Transverse colon (tissue), 4 donors: ENCODE data around the gene SELENOM. TPM values are rescaled to one million over a fixed set of nuclear protein-coding genes. Genes with fewer than 3 reads are reported as not detected.
A peak's percentile ranks its signal among the peaks of the same experiment; 100 is the strongest.

Experiments
- DNase-seq: peaks from one replicate; pipeline ENCODE4 v3.0.0-alpha.2; 2019
- H3K27ac ChIP-seq, 4 donors: fragments of 200-600 bp; sonication (generic); 2 replicates each; pipeline ENCODE4 v1.5.1; 2016 to 2018; ENCODE audit warnings: inconsistent platforms in 4 of 4
- H3K27me3 ChIP-seq: fragments of 200-600 bp; sonication (generic); 2 replicates; pipeline ENCODE4 v1.5.1; 2017; ENCODE audit warnings: inconsistent platforms
- H3K36me3 ChIP-seq, 4 donors: fragments of 200-600 bp; sonication (generic); 2 replicates each; pipeline ENCODE4 v1.5.1; 2017 to 2019; ENCODE audit warnings: inconsistent platforms in 4 of 4
- H3K4me1 ChIP-seq, 4 donors: fragments of 200-600 bp; sonication (generic); 2 replicates each; pipeline ENCODE4 v1.5.1; 2017 to 2020; ENCODE audit warnings: inconsistent platforms in 4 of 4
- H3K4me3 ChIP-seq, 4 donors: fragments of 200-600 bp; sonication (generic); 1 replicate in 1 of 4; 2 replicates in 3 of 4; pipeline versions ENCODE4 v1.5.1 to v1.6.1; 2017 to 2019; ENCODE audit warnings: inconsistent platforms in 4 of 4
- H3K9me3 ChIP-seq, 2 donors: fragments of 200-600 bp; sonication (generic); 2 replicates each; pipeline ENCODE4 v1.5.1; 2017 to 2019; ENCODE audit warnings: inconsistent platforms in 2 of 2
- CTCF ChIP-seq, 5 experiments: fragments of 200-600 bp in 3 of 5; fragments of 450-650 bp in 2 of 5; sonication (generic) in 3 of 5; IDR thresholded peaks; 1 replicate in 2 of 5; 2 replicates in 3 of 5; pipeline ENCODE4 v1.5.1; 2016 to 2017; ENCODE audit warnings: antibody characterized with exemption in 5 of 5, inconsistent platforms in 3 of 5, mild to moderate bottlenecking in 2 of 5, moderate library complexity in 1 of 5
- EP300 ChIP-seq: sonication (generic); formaldehyde crosslinking; IDR thresholded peaks from one replicate; pipeline ENCODE4 v1.6.1; 2017; ENCODE audit warnings: antibody characterized with exemption, low read depth
- POLR2A ChIP-seq: fragments of 450-650 bp; IDR thresholded peaks from one replicate; pipeline ENCODE4 v1.6.1; 2016; ENCODE audit warnings: antibody characterized with exemption, mild to moderate bottlenecking, moderate library complexity
- POLR2AphosphoS5 ChIP-seq, 3 donors: sonication (generic); formaldehyde crosslinking; IDR thresholded peaks; one replicate each; pipeline ENCODE4 v1.6.1; 2016; ENCODE audit warnings: antibody characterized with exemption in 3 of 3
- WGBS, 2 donors: methylation state at CpG; one replicate each; pipeline ENCODE4 v1.1.5; 2018; ENCODE audit warnings: low coverage in 1 of 2; 5-methylcytosine and 5-hydroxymethylcytosine counted together
- in situ Hi-C, 4 donors: fragments of 200-750 bp; cut with MboI; loops; one replicate each; pipeline versions ENCODE4 v1.15.0 to v1.15.1; 2017; ENCODE audit warnings: low sequenced_read_pairs in 3 of 4, low pct_ligation_motif_present in 1 of 4, low pct_unique_long_range_greater_than_20kb in 1 of 4
- intact Hi-C: fragments of 100-400 bp; cut with DNase I; formaldehyde crosslinking; loops from one replicate; pipeline ENCODE4 v1.15.1; 2023; ENCODE audit warnings: low total_unique reads
- total RNA-seq, 4 donors: library from RNA; depleted of rRNA; stranded (reverse); fragments of >200 nt; gene quantifications; one replicate each; pipeline ENCODE4 v1.1.0, GENCODE V29; 2016

SELENOM gene
- total RNA-seq, 4 donors from 2014 or later = 247 to 334 (median 315) TPM

- DNase-seq = peak; percentile 71
- in situ Hi-C loops = loop anchor here (5.0 to 10.0 kb wide), 2 partner anchors 116 to 139 kb away; partner anchors contain the start of genes MORC2 (in 1 of the 4) and TUG1 (in 1 of the 4)
- H3K27me3 ChIP-seq = no peaks in the 10 kb centered on the region
- intact Hi-C loops = no loop called here
- peak overlapping the region in 2 of 4 donors; percentile 69 to 71 for H3K4me3 ChIP-seq
- H3K36me3 ChIP-seq = no peaks in the 10 kb centered on the region
- no peaks in the 10 kb centered on the region for H3K9me3 ChIP-seq
- H3K27ac ChIP-seq = peak overlapping the region; percentile 90 to 97 (median 96)
- peaks cover 31 to 82% (median 61%) of the 10 kb centered on the region in 4 donors for H3K4me1 ChIP-seq
- TF ChIP-seq POLR2AphosphoS5 (IDR thresholded peaks at IDR 0.05) (peak in 2 of 3 donors; percentile 6 to 44), EP300 (no peak), POLR2A (peak; percentile 34)
- 43% methylated on average over 3 of the region's 3 CpGs; no CpG with 5 or more reads in 1 of the 2 donors for WGBS, 2 donors
These were observed 24.0 kb downstream of the SELENOM start for GRCh38 chr22:31083377-31083768.

DNA sequence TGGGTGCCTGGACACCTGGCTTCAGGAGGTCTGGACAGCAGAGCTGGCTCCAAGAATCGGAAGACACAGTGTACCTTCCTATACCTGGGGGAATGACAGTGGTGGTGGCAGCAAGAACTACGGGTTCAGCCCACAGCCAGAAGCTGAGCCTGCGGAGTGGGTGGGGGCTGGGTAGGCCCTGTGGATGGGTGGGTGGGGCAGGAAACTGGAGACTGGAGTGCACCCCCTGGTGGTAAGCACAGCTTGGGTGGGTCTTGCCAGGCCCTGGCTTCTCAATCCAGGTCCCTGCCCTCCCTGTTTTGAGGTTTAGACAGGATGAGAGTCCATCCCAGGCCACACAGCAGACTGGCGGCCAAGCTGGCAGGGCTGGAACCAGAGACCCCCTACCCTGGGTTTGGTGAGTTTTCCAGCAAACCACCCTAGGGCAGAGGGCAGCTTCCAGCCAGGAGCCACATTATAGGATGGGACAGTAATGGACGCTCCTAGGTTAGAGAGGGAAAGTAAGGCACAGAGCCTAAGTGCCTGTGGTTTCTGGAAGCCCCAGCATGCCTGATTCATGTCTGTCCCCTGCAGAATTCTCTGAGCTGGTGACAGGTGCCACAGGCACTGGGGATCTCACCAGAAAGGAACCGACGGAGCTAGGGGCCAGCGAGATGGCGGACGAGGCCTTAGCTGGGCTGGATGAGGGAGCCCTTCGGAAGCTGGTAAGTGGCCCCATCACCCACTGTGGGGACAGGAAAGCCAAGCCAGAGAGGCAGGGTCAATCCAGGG, 24.6 kb downstream of the SELENOM start:
- H3K4me1 ChIP-seq = peaks cover 31 to 84% (median 63%) of the 10 kb centered on the region in 4 donors
- DNase-seq = peak; percentile 89
- no peaks in the 10 kb centered on the region for H3K36me3 ChIP-seq
- in situ Hi-C loops = loop anchor here (5.0 to 10.0 kb wide), 2 partner anchors 115 to 138 kb away; partner anchors contain the start of genes MORC2 (in 1 of the 4) and TUG1 (in 1 of the 4)
- H3K27ac ChIP-seq = peak overlapping the region; percentile 90 to 97 (median 96)
- no peaks in the 10 kb centered on the region for H3K27me3 ChIP-seq
- peak overlapping the region; percentile 57 to 71 (median 69) for H3K4me3 ChIP-seq
- no peaks in the 10 kb centered on the region for H3K9me3 ChIP-seq
- WGBS, 2 donors = 49 to 60% methylated on average over 2 to 11 of the region's 11 CpGs
- intact Hi-C loops = no loop called here
- no peak for TF ChIP-seq POLR2A
- peak; percentile 61 to 77 (median 73) for TF ChIP-seq CTCF (IDR thresholded peaks at IDR 0.05)
- TF ChIP-seq POLR2AphosphoS5 (IDR thresholded peaks at IDR 0.05) = peak; percentile 22 to 51 (median 37)
- TF ChIP-seq EP300 = no peak

DNA sequence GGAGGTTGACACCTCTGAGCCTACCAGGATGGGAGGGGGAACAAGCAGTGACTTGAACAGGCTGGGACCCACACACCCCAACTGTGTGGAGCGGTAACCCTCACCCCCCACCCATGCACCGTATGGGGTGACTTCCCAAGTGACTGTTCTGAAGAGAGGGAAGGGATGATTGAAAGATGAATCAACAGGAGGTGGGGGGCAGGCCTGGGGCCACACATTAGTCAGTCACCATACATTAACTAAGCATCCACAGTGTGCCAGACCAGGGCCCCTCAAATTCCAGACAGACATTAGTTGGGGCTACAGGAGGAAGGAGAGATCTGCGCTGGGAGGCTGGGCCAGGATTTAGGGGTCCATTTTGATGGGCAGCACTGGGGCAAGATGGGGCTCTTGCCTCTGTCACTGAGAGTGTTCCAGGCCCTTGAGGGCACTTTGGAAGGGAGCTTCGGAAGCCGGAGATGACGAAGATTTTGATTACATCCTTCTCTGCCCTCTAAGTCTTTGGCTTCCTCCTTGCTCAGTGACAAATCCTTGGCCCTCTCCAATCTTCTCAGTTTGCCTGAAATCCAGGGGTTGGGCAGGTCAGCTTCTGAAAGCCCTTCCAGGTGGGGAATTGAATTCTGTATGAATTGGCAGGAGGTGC, 25.3 kb downstream of the SELENOM start:
- in situ Hi-C loops (loop anchor here (5.0 to 10.0 kb wide), 2 partner anchors 115 to 137 kb away; partner anchors contain the start of genes MORC2 (in 1 of the 4) and TUG1 (in 1 of the 4)), intact Hi-C loops (loop anchor here (1.0 kb wide), 1 partner anchor 45 kb away; no protein-coding TSS in a partner anchor)
- Histone ChIP-seq H3K36me3 (no peaks in the 10 kb centered on the region), H3K27me3 (no peaks in the 10 kb centered on the region), H3K27ac (peak overlapping the region; percentile 90 to 97 (median 96)), H3K4me1 (peaks cover 31 to 80% (median 63%) of the 10 kb centered on the region in 4 donors), H3K4me3 (peak overlapping the region; percentile 57 to 71 (median 69)), H3K9me3 (no peaks in the 10 kb centered on the region)
- no peak for TF ChIP-seq POLR2A
- TF ChIP-seq EP300 = no peak
- no peak for TF ChIP-seq CTCF (IDR thresholded peaks at IDR 0.05)
- no peak for TF ChIP-seq POLR2AphosphoS5 (IDR thresholded peaks at IDR 0.05)
- DNase-seq = peak; percentile 13
- 3 to 47% methylated on average over 4 to 6 of the region's 6 CpGs for WGBS, 2 donors

GRCh38 chr22:31080848-31081649, 26.3 kb downstream of the SELENOM start, which contains the start of gene SMTN:
Gene SMTN, plus strand, starts transcription at chr22:31081318. Its CDS starts 1,941 bp downstream, at chr22:31083259.
- in situ Hi-C loops = loop anchor here (5.0 to 10.0 kb wide), 2 partner anchors 114 to 136 kb away; partner anchors contain the start of genes MORC2 (in 1 of the 4) and TUG1 (in 1 of the 4)
- peaks cover 31 to 73% (median 58%) of the 10 kb centered on the region in 4 donors for H3K4me1 ChIP-seq

More at GRCh38 chr22:31080848-31081649, 26.3 kb downstream of the SELENOM start, which contains the start of gene SMTN:
- Histone ChIP-seq H3K27ac (peak within 1 kb of the TSS; percentile 90 to 97 (median 96)), H3K4me3 (peak within 1 kb of the TSS; percentile 57 to 71 (median 69)), H3K27me3 (no peaks in the 10 kb centered on the region), H3K36me3 (no peaks in the 10 kb centered on the region), H3K9me3 (no peaks in the 10 kb centered on the region)
- TF ChIP-seq CTCF (IDR thresholded peaks at IDR 0.05) = no peak
- no peak for TF ChIP-seq EP300
- peak; percentile 99 to 100 (median 100) for TF ChIP-seq POLR2AphosphoS5 (IDR thresholded peaks at IDR 0.05)
- peak; percentile 98 for TF ChIP-seq POLR2A
- peak; percentile 97 for DNase-seq
- intact Hi-C loops = loop anchor here (1.0 kb wide), 1 partner anchor 44 kb away; no protein-coding TSS in a partner anchor
- 0 to 1% methylated on average over 1 to 33 of the region's 63 CpGs for WGBS, 2 donors
